Measurements from ENCODE around the gene CELF1. TPM values are rescaled to one million over a fixed set of nuclear protein-coding genes. Genes with fewer than 3 reads are reported as not detected.
A peak's percentile ranks its signal among the peaks of the same experiment; 100 is the strongest.

CELF1 gene
- 58.0 TPM for total RNA-seq
- polyA plus RNA-seq (ENCODE audit: insufficient read depth in 1 of 8, insufficient read length in 8 of 8, low replicate concordance in 1 of 8), result 10 to 100 TPM; 46.9 to 74.3 (median 60.7) TPM
- long read RNA-seq, donor 1, partial matches to known transcripts, result 0 of 32 reads
- long read RNA-seq, donor 1, other reads (novel, unspliced or antisense), result 30 of 32 reads
- long read RNA-seq, donor 2, result 0 reads
- long read RNA-seq, donor 3, partial matches to known transcripts, result 12 of 16 reads
- long read RNA-seq, donor 3, other reads (novel, unspliced or antisense), result 0 of 16 reads
- long read RNA-seq, donor 4, partial matches to known transcripts, result 0 of 1 reads
- long read RNA-seq, donor 4, other reads (novel, unspliced or antisense), result 0 of 1 reads
- long read RNA-seq, donor 5, partial matches to known transcripts, result 45 of 121 reads
- long read RNA-seq, donor 5, other reads (novel, unspliced or antisense), result 74 of 121 reads
- long read RNA-seq, donor 6, result 0 reads
- long read RNA-seq, donor 7, partial matches to known transcripts, result 142 of 247 reads
- long read RNA-seq, donor 7, other reads (novel, unspliced or antisense), result 105 of 247 reads
- long read RNA-seq, donor 8, partial matches to known transcripts, result 18 of 20 reads
- long read RNA-seq, donor 8, other reads (novel, unspliced or antisense), result 0 of 20 reads
- long read RNA-seq, donor 9, result 0 reads
- long read RNA-seq, donor 10, partial matches to known transcripts, result 42 of 105 reads
- long read RNA-seq, donor 10, other reads (novel, unspliced or antisense), result 62 of 105 reads
- long read RNA-seq, donor 11, partial matches to known transcripts, result 10 of 10 reads
- long read RNA-seq, donor 11, other reads (novel, unspliced or antisense), result 0 of 10 reads

DNA sequence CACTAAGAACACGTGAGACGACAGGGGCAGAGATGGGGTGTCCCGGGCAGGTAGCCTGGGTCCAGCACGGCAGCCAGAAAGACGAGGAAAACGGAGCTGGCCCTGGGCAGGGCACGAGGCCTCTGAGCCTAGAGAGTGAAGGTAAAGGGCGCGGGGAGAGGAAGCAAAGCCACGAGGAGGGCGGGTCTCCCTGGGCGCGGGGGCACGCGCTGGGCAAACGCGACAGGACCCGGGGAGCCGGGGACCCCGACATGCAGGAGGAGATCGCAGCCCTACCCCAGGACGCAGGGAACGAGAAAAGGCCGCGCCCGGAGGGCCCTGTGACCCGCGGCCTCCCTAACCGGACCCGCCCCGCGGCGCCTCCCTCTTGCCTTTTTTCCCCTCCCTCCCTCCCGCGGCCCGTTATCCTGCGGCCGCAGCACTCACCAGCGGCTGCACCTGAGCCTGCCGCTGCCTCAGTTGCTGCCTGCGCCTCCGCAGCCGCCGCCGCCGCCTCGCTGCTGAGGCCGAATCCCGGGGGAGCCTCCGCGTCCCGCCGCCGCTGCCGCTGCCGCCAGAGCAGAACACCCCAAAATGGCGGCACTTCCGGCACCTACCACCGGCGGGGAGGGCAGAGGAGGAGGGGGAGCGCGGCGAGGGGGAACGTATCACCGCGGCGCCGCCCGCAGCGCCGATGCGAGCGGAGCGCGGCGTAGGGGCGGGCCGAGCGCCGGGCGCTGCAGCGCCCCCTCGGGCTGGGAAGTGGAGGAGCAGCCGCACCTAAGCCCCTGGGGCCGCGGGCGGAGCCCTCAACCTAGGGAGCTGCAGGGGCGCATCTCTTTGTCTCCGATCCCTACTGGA, at the start of gene CELF1:
TSS of gene CELF1 (minus strand) at position 567 of the 840 bp plus-strand sequence. CDS start 53,609 bp downstream, outside the sequence.
- Histone ChIP-seq H3K27ac (ENCODE audit: low read length) (peak within 1 kb of the TSS; percentile 96), H3K9me3 (replicated peaks; ENCODE audit: control insufficient read depth, low read depth, low read length) (no peaks in the 10 kb centered on the region), H3K4me3 (ENCODE audit: low read length) (peak within 1 kb of the TSS; percentile 97), H3K36me3 (ENCODE audit: control insufficient read depth, insufficient read depth, low read length) (no peaks in the 10 kb centered on the region), H3K4me1 (ENCODE audit: control insufficient read depth, insufficient read depth, low read length) (peaks cover 16% of the 10 kb centered on the region), H3K27me3 (ENCODE audit: control insufficient read depth, insufficient read depth, low read length) (no peaks in the 10 kb centered on the region)
- under 1% methylated on average over 89 of the region's 89 CpGs for WGBS (ENCODE audit: insufficient coverage)
- peak; percentile 96 for DNase-seq

DNA sequence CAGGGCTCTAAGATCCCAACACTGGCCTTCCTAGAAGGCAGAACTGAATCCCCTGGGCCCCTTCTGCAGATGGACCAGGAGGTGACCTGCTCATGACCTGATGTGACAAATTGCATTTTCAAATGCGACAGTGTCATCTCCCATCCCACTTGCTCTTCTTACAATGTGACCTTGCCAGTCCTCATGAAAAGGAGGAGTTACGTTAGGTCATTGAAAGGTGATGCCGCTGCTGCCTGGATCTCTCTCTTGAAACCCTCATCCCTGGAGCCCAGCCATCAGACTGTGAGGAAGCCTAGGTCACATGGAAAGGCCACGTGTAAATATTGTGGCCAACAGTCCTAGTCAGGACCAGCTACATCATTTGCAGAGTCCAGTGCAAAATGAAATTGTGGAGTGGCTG, 47.0 kb upstream of the CELF1 start:
- Histone ChIP-seq H3K36me3 (ENCODE audit: control insufficient read depth, insufficient read depth, low read length) (no peaks in the 10 kb centered on the region), H3K27me3 (ENCODE audit: control insufficient read depth, insufficient read depth, low read length) (peaks cover 9% of the 10 kb centered on the region), H3K4me1 (ENCODE audit: control insufficient read depth, insufficient read depth, low read length) (no peaks in the 10 kb centered on the region), H3K27ac (ENCODE audit: low read length) (no peak overlapping the region), H3K4me3 (ENCODE audit: low read length) (no peak overlapping the region), H3K9me3 (replicated peaks; ENCODE audit: control insufficient read depth, low read depth, low read length) (no peaks in the 10 kb centered on the region)
- 56% methylated on average over 4 of the region's 4 CpGs for WGBS (ENCODE audit: insufficient coverage)
- DNase-seq, result no peak

DNA sequence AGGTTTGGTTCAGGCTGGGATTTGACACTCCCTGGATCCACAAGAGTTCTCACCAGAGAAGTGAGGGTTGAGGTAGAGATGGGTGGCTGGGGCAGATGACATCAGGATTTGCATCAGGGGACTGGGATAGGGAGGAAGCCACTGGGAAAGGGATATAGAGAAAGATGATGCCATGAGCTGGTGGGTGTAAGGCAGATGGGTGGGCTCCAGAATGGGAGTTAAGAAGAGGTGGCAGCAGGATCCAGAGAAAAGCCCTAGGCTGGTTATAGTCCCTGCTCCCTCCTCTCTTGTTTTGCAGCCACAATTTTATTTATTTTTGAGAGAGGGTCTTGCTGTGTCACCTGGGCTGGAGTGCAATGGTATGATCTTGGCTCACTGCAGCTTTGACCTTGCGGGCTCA, 43.0 kb upstream of the CELF1 start:
- Histone ChIP-seq H3K27ac (ENCODE audit: low read length) (no peak overlapping the region), H3K36me3 (ENCODE audit: control insufficient read depth, insufficient read depth, low read length) (no peaks in the 10 kb centered on the region), H3K4me1 (ENCODE audit: control insufficient read depth, insufficient read depth, low read length) (peaks cover 16% of the 10 kb centered on the region), H3K9me3 (replicated peaks; ENCODE audit: control insufficient read depth, low read depth, low read length) (no peaks in the 10 kb centered on the region), H3K4me3 (ENCODE audit: low read length) (no peak overlapping the region), H3K27me3 (ENCODE audit: control insufficient read depth, insufficient read depth, low read length) (peaks cover 32% of the 10 kb centered on the region)
- DNase-seq, result no peak
- 100% methylated on average over 1 of the region's 1 CpG for WGBS (ENCODE audit: insufficient coverage)

DNA sequence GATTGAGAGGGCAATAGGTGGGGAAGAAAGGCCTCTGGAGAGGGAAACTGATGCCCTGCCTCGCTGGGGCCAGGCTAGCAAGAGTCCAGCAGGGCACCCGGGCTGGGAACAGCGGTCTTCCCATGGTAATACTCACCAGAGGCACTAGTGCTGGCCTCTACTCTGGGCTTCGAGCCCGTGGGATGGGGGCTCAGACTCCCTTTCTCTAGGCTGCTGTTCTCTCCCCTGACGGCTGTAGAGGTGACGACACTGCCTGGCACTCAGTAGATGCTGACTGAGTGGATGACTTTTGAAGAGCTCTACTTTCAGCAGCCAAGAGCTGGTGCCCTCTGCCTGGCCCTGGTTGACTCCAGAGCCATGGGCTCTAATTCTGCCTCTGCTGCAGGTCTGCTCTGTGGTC, 42.1 kb upstream of the CELF1 start:
- 71% methylated on average over 5 of the region's 7 CpGs for WGBS (ENCODE audit: insufficient coverage)
- DNase-seq, result no peak
- Histone ChIP-seq H3K36me3 (ENCODE audit: control insufficient read depth, insufficient read depth, low read length) (no peaks in the 10 kb centered on the region), H3K4me3 (ENCODE audit: low read length) (no peak overlapping the region), H3K4me1 (ENCODE audit: control insufficient read depth, insufficient read depth, low read length) (peaks cover 16% of the 10 kb centered on the region), H3K27me3 (ENCODE audit: control insufficient read depth, insufficient read depth, low read length) (peaks cover 32% of the 10 kb centered on the region), H3K27ac (ENCODE audit: low read length) (no peak overlapping the region), H3K9me3 (replicated peaks; ENCODE audit: control insufficient read depth, low read depth, low read length) (no peaks in the 10 kb centered on the region)

DNA sequence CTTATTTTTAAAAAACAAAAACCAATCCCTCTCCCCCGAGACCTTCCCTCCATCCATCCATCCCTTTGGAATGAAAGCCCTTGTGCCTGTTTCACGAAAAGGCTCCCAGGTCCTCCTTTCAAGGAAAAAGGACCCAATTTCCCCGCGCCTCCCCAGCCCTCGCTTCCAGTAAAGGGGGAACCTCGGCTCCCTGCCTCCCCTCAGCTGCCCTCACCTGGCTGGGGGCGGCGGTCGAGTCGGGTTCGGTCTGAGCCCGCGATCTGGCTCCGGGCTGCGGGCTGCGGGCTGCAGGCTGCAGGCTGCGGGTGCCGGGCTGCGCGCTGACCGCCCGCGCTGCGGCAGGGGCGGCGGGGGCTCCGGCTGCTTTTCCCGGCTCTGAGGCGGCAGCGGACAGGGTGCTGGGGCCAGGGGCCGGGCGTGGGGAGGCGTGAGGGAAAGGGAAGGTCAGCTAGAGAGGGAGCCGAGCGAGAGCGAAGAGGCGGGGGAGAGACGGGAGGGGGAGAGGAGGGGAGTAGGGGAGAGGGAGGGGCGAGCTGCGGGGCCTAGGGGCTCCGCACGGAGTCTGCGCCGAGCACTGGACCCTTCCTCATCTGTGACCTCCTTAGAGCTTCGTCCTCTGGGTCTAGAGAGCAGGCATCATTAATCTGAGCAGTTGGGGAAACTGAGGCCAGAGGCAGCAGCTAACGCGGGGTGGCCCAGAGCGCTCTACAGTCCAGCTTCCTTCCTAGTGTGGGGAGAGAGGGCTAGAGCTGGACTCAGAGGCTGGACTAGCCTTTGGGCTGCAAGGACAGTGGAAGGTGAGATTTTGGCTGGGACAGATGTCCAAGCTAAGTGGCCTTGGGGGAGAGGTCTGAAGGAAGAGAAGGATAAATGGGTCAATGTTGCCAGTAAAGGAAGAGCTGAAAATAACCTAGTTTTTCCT, 41.3 kb upstream of the CELF1 start, which contains the start of gene C1QTNF4:
TSS of gene C1QTNF4 (minus strand) at position 478 of the 922 bp plus-strand sequence. CDS start 3,601 bp downstream, outside the sequence.
- peak within 1 kb of the TSS; percentile 42 for H3K4me3 ChIP-seq (ENCODE audit: low read length)
- H3K27ac ChIP-seq (ENCODE audit: low read length), result no peak within 1 kb of the TSS
- DNase-seq, result peak; percentile 40
- H3K27me3 ChIP-seq (ENCODE audit: control insufficient read depth, insufficient read depth, low read length), result peaks cover 32% of the 10 kb centered on the region
- no peaks in the 10 kb centered on the region for H3K9me3 ChIP-seq (replicated peaks; ENCODE audit: control insufficient read depth, low read depth, low read length)
- H3K36me3 ChIP-seq (ENCODE audit: control insufficient read depth, insufficient read depth, low read length), result no peaks in the 10 kb centered on the region
- H3K4me1 ChIP-seq (ENCODE audit: control insufficient read depth, insufficient read depth, low read length), result peaks cover 18% of the 10 kb centered on the region
- WGBS (ENCODE audit: insufficient coverage), result 2% methylated on average over 41 of the region's 48 CpGs

DNA sequence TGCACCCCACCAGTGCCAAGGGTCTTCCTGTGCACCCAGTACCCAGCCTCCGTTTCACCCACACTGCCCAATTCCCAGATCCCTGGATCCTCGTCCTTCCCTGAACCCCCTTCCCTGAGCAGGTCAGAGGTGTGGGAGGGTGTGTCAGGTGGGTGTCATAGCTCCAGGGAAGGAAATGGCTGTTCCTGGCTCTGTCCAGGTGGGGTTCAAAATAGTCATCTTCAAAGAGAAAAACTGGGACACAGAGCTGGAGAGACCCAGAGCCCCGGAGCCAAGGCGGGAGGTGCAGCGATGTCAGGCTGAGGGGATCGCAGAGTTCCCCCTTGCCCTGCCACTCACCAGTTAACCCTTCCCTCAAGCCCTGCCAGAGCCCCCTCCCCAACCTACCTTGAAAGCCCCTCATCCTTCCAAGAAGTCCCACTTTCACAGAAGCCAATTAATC, 40.6 kb upstream of the CELF1 start:
- no peak for DNase-seq
- H3K36me3 ChIP-seq (ENCODE audit: control insufficient read depth, insufficient read depth, low read length), result no peaks in the 10 kb centered on the region
- H3K27me3 ChIP-seq (ENCODE audit: control insufficient read depth, insufficient read depth, low read length), result peaks cover 32% of the 10 kb centered on the region
- H3K9me3 ChIP-seq (replicated peaks; ENCODE audit: control insufficient read depth, low read depth, low read length), result no peaks in the 10 kb centered on the region
- WGBS (ENCODE audit: insufficient coverage), result 5% methylated on average over 4 of the region's 6 CpGs
- H3K27ac ChIP-seq (ENCODE audit: low read length), result no peak overlapping the region
- H3K4me3 ChIP-seq (ENCODE audit: low read length), result peak overlapping the region; percentile 42
- peaks cover 25% of the 10 kb centered on the region for H3K4me1 ChIP-seq (ENCODE audit: control insufficient read depth, insufficient read depth, low read length)

DNA sequence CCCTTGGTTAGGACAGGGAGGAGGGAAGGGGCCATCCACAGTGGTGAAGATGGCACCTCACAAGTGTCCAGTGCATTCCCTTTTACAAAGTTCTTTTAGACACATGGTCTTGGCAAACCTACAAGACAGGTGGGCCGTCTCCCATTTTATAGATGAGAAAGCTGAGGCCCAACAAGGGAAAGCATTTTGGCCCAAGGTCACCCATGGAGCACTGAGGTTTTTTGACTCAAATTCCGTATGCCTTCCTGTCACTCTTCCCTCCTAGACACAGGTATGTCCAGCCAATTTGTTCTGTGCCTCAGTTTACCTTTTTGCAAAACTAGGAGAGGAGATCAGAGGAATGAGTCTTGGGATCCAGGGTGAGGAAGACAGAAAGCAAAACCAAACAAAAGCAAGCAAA, 40.0 kb upstream of the CELF1 start:
- Histone ChIP-seq H3K4me3 (ENCODE audit: low read length) (no peak overlapping the region), H3K27me3 (ENCODE audit: control insufficient read depth, insufficient read depth, low read length) (peaks cover 32% of the 10 kb centered on the region), H3K4me1 (ENCODE audit: control insufficient read depth, insufficient read depth, low read length) (peaks cover 31% of the 10 kb centered on the region), H3K9me3 (replicated peaks; ENCODE audit: control insufficient read depth, low read depth, low read length) (no peaks in the 10 kb centered on the region), H3K36me3 (ENCODE audit: control insufficient read depth, insufficient read depth, low read length) (no peaks in the 10 kb centered on the region), H3K27ac (ENCODE audit: low read length) (no peak overlapping the region)
- WGBS (ENCODE audit: insufficient coverage), result 83% methylated on average over 1 of the region's 2 CpGs
- DNase-seq, result no peak

DNA sequence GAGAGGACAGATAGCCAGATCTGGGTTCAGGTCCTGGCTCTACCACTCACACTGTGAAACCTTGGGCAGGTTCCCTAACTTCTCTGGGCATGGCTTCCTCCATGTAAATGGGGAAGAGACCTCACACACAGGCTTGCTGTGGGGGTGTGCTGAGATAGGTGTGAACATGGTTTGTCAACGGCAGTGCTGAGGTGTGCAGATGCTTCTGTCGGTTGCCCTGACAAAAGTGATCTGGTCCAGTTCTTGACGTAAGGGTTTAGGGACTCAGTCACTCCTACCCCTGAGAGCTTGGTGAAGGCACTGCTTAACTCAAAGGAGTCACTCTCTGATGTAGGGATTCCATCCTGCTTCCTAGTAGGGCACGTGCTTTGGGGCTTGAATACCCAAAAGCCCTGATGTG, 39.3 kb upstream of the CELF1 start:
- Histone ChIP-seq H3K27me3 (ENCODE audit: control insufficient read depth, insufficient read depth, low read length) (peaks cover 32% of the 10 kb centered on the region), H3K36me3 (ENCODE audit: control insufficient read depth, insufficient read depth, low read length) (no peaks in the 10 kb centered on the region), H3K9me3 (replicated peaks; ENCODE audit: control insufficient read depth, low read depth, low read length) (no peaks in the 10 kb centered on the region), H3K27ac (ENCODE audit: low read length) (no peak overlapping the region), H3K4me1 (ENCODE audit: control insufficient read depth, insufficient read depth, low read length) (peaks cover 38% of the 10 kb centered on the region), H3K4me3 (ENCODE audit: low read length) (no peak overlapping the region)
- peak; percentile 18 for DNase-seq
- 39% methylated on average over 2 of the region's 4 CpGs for WGBS (ENCODE audit: insufficient coverage)

DNA sequence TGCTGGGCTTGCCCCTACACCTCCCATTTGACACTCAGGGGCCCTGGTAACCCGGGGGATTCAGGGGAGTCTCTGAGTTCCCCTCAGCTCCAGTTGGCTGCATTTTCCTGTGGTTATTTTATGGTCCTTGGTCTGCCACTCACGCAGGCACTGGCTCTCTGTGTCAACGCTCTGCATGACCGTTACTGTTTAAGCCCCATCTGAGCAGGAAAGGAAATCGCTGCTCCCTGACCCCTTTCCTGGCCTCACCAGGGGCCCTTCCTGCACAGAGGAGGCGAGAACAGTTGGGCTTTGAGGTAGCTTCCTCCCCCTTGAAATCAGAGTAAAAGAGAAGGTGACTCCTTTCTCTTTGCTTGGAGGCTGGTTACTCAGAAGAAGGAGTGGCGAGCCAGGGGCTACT, 38.8 kb upstream of the CELF1 start:
- H3K4me3 ChIP-seq (ENCODE audit: low read length), result no peak overlapping the region
- WGBS (ENCODE audit: insufficient coverage), result 49% methylated on average over 2 of the region's 7 CpGs

More for the DNA sequence above, 38.8 kb upstream of the CELF1 start:
- Histone ChIP-seq H3K27ac (ENCODE audit: low read length) (no peak overlapping the region), H3K9me3 (replicated peaks; ENCODE audit: control insufficient read depth, low read depth, low read length) (no peaks in the 10 kb centered on the region), H3K36me3 (ENCODE audit: control insufficient read depth, insufficient read depth, low read length) (no peaks in the 10 kb centered on the region), H3K27me3 (ENCODE audit: control insufficient read depth, insufficient read depth, low read length) (peaks cover 32% of the 10 kb centered on the region), H3K4me1 (ENCODE audit: control insufficient read depth, insufficient read depth, low read length) (peaks cover 43% of the 10 kb centered on the region)
- peak; percentile 17 for DNase-seq
